NCI-H510A treated with DMSO at 0.1 percent for 48 hours (cell line): ENCODE data around the gene DDX27.

Source experiments
- DNase-seq: peaks from one replicate; lab custom pipeline; 2025; lab: John Stamatoyannopoulos, UW

Gene DDX27

GRCh38 chr20:49278818-49279676 lies 59.8 kb downstream of the DDX27 start:
- DNase-seq: no peak

GRCh38 chr20:49279677-49280462 lies 60.7 kb downstream of the DDX27 start:
- DNase-seq: no peak

- no peak for DNase-seq
These were observed 61.3 kb downstream of the DDX27 start for GRCh38 chr20:49280463-49281058.

GRCh38 chr20:49281059-49281912 lies 62.1 kb downstream of the DDX27 start:
- DNase-seq: no peak

- DNase-seq: no peak
These were observed 62.8 kb downstream of the DDX27 start for GRCh38 chr20:49281913-49282467.

GRCh38 chr20:49282584-49283171 lies 63.5 kb downstream of the DDX27 start:
- no peak for DNase-seq

GRCh38 chr20:49283176-49283702 lies 64.0 kb downstream of the DDX27 start:
- DNase-seq: no peak

GRCh38 chr20:49283703-49284625 lies 64.7 kb downstream of the DDX27 start:
- no peak for DNase-seq

- no peak for DNase-seq
These were observed 65.6 kb downstream of the DDX27 start for GRCh38 chr20:49284818-49285217.

- no peak for DNase-seq
These were observed 66.0 kb downstream of the DDX27 start for GRCh38 chr20:49285233-49285668.

GRCh38 chr20:49285813-49286494 lies 66.7 kb downstream of the DDX27 start:
- no peak for DNase-seq

GRCh38 chr20:49286689-49287551 lies 67.7 kb downstream of the DDX27 start:
- DNase-seq: peak; percentile 16

- DNase-seq: no peak
These were observed 68.5 kb downstream of the DDX27 start for GRCh38 chr20:49287555-49288249.

GRCh38 chr20:49288250-49288751 lies 69.1 kb downstream of the DDX27 start:
- DNase-seq: no peak

- DNase-seq: peak; percentile 83
These were observed 69.8 kb downstream of the DDX27 start for GRCh38 chr20:49288784-49289696.

GRCh38 chr20:49290608-49291191 lies 71.5 kb downstream of the DDX27 start:
- no peak for DNase-seq
